Fibroblast of lung (primary cell): Measurements from ENCODE around the gene LCE3B.

Source experiments
- CTCF ChIP-seq, 2 donors: IDR thresholded peaks in 1 of 2; conservative IDR thresholded peaks in 1 of 2; 1 replicate in 1 of 2; 2 replicates in 1 of 2; pipeline ENCODE4 v1.5.1; 2011 to 2012; ENCODE audit warnings: low read length in 2 of 2, control low read depth in 1 of 2, inconsistent platforms in 1 of 2, low read depth in 1 of 2, mild to moderate bottlenecking in 1 of 2
- EZH2 ChIP-seq: IDR thresholded peaks from 2 replicates; pipeline ENCODE4 v1.5.1; 2012; ENCODE audit warnings: low read length, control low read depth, mild to moderate bottlenecking; ENCODE audit errors: missing control alignments

DNA sequence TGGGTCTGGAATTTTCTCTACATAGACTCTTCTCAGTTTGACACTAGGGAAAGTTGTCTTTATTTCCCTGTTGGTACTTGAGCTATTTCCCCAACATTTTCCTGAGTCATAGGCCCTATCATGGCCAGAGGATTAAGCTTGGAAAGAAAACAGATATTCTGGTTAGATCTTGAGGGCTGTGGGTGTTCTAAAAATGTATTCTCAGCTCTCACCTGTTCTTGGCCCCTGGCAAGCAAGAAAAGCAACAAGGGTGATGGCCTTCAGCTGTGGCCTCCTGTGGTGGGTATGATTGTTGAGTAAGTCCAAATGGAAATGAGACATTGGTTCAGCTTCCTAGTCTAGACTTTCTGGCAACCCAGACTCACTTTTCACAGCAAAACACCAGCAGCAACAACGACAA lies 26.7 kb downstream of the LCE3B start:
- no peak for TF ChIP-seq CTCF (conservative IDR thresholded peaks at IDR 0.05 in 1 of 2, IDR thresholded peaks at IDR 0.05 in 1 of 2; ENCODE audit: low read depth in 1 of 2, low read length in 2 of 2)
- no peak for TF ChIP-seq EZH2
